Measurements from ENCODE around the gene G6PC3.
"Not testable (repeated sequence)": the region's sequence is repeated elsewhere in the genome, so short reads cannot be mapped to it uniquely, and the experiment has no call there.

G6PC3 gene, protein sequence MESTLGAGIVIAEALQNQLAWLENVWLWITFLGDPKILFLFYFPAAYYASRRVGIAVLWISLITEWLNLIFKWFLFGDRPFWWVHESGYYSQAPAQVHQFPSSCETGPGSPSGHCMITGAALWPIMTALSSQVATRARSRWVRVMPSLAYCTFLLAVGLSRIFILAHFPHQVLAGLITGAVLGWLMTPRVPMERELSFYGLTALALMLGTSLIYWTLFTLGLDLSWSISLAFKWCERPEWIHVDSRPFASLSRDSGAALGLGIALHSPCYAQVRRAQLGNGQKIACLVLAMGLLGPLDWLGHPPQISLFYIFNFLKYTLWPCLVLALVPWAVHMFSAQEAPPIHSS

DNA sequence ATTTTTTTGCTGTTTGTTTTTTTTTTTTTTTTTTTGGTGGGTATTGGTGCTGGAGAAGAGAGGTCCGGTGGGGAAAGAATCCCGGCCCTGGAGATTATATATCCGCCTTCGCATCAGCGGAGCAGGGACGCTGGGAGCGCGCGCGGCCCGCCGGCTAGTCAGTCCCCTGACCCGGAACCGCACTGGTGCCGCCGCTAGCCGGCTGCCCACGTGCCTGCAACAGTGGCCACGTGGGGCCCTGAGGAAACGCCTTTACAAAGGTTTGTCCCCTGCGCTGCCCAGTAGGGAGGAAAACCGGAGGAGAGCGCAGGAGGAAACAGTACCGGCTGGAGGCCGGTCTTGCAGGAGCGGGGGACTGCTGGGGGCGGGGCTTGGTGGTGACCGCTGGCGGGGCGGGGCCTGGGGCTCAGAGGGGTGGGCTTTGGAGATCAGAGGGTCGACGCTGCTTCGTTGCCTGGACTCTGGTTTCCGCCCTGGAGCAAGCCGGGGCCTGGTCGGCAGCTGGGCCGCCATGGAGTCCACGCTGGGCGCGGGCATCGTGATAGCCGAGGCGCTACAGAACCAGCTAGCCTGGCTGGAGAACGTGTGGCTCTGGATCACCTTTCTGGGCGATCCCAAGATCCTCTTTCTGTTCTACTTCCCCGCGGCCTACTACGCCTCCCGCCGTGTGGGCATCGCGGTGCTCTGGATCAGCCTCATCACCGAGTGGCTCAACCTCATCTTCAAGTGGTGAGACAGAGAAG is at the start of gene G6PC3:
Gene G6PC3 (plus strand): TSS at position 281 of the 743 bp plus-strand sequence. CDS start 231 bp downstream, at position 512.
- Histone ChIP-seq H3K4me3 (ENCODE audit: low read depth in 1 of 5, low read length in 5 of 5) (peak within 1 kb of the TSS; percentile 65 to 89 (median 89)), H3K4me1 (ENCODE audit: control insufficient read depth in 5 of 5, insufficient read depth in 5 of 5, low read length in 5 of 5) (peaks cover 5 to 39% (median 34%) of the 10 kb centered on the region in 5 donors)

DNA sequence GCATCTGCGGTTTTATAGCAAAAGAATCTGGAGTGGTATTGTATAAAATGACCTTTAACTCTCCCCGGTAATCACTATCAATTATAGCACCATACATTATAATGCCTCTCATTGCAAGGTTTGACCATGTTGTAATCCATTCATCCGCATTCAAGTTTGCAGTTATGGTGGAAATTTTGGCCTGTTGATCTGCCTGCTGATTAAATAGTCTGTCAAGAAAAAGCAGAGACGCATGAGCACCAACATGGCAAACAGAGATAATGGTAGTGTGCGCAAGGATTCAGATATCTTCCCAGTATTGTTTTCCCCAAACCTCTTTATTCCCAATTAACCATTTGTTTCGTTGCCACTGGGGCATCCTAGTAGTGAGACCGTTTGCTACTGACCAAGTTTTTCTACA is 49.3 kb upstream of the G6PC3 start:
- not testable (repeated sequence) for H3K27me3 ChIP-seq (ENCODE audit: control insufficient read depth in 5 of 5, insufficient read depth in 4 of 5, low read length in 5 of 5); H3K9me3 ChIP-seq (ENCODE audit: control insufficient read depth in 5 of 5, low read length in 5 of 5); H3K4me1 ChIP-seq (ENCODE audit: control insufficient read depth in 5 of 5, insufficient read depth in 5 of 5, low read length in 5 of 5); H3K9ac ChIP-seq (ENCODE audit: low read length in 5 of 5); H3K27ac ChIP-seq (ENCODE audit: low read depth, low read length); H3K4me3 ChIP-seq (ENCODE audit: low read depth in 1 of 5, low read length in 5 of 5)
- H3K36me3 ChIP-seq (ENCODE audit: control insufficient read depth in 5 of 5, insufficient read depth in 5 of 5, low read length in 5 of 5) = peaks cover 0 to 28% (median 12%) of the 10 kb centered on the region in 5 donors

More for the DNA sequence above, at the start of gene G6PC3:
- Histone ChIP-seq H3K9ac (ENCODE audit: low read length in 5 of 5) (peak within 1 kb of the TSS; percentile 68 to 89 (median 86)), H3K27me3 (ENCODE audit: control insufficient read depth in 5 of 5, insufficient read depth in 4 of 5, low read length in 5 of 5) (no peaks in the 10 kb centered on the region), H3K27ac (ENCODE audit: low read depth, low read length) (peak within 1 kb of the TSS; percentile 90), H3K9me3 (ENCODE audit: control insufficient read depth in 5 of 5, low read length in 5 of 5) (no peaks in the 10 kb centered on the region), H3K36me3 (ENCODE audit: control insufficient read depth in 5 of 5, insufficient read depth in 5 of 5, low read length in 5 of 5) (peaks cover 0 to 18% (median 18%) of the 10 kb centered on the region in 5 donors)

DNA sequence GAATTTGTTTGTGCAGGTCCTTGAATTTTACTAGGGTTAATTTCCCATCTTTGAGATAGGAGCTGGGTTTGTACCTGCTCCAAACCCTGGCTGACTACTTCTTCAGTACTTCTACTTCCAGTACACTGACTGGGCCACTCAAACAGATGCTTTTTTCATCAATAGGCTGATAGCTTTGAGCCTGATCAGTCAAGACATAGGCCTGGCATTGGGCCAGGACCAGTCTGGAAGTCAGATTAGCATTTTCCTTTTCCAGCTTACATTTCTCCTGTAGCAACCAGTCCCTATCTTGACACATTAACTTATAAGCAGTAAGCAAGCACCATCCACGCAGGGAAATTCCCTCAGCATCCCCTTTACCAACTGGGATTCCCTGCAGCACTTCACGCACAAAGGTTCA is 48.3 kb upstream of the G6PC3 start:
- H3K27me3 ChIP-seq (ENCODE audit: control insufficient read depth in 5 of 5, insufficient read depth in 4 of 5, low read length in 5 of 5) = no peaks in the 10 kb centered on the region
- no peak overlapping the region for H3K9ac ChIP-seq (ENCODE audit: low read length in 5 of 5)
- H3K4me3 ChIP-seq (ENCODE audit: low read depth in 1 of 5, low read length in 5 of 5) = no peak overlapping the region
- peaks cover 0 to 28% (median 12%) of the 10 kb centered on the region in 5 donors for H3K36me3 ChIP-seq (ENCODE audit: control insufficient read depth in 5 of 5, insufficient read depth in 5 of 5, low read length in 5 of 5)
- H3K27ac ChIP-seq (ENCODE audit: low read depth, low read length) = no peak overlapping the region
- H3K4me1 ChIP-seq (ENCODE audit: control insufficient read depth in 5 of 5, insufficient read depth in 5 of 5, low read length in 5 of 5) = no peaks in the 10 kb centered on the region
- H3K9me3 ChIP-seq (ENCODE audit: control insufficient read depth in 5 of 5, low read length in 5 of 5) = no peaks in the 10 kb centered on the region

DNA sequence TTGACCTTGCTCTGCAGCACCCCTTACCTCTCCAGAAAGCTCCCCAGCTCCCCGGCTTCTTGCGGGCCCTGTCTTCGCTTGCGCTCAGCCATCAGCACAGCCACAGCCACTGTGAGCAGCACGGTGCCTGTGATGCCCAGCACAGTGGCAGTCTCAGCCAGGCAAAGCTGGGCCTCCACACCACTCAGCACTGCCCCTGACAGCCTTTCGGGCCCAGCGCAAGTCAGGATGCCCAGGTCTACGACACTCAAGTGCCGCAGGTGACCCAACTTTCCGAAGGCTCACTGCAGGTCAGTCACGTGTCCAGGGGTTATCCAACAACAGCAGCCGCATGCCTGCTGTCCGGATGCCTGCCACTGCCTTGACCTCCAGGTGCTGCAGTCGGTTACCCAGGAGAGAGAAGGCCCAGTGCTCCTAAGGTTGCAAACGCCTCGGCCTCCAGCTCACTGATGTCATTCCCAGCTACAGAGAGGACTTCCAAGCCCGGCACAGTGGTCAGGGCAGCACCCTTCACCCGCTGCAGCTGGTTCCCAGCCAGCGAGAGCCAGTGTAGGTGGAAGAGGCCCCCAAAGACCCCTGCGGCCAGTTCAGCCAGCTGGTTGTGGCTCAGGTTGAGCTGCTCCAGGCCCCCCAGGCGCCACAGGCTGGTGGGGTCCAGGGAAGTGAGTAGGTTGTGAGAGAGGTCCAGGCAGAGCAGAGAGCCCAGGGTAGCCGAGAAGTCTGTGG is 46.8 kb upstream of the G6PC3 start:
- Histone ChIP-seq H3K4me3 (ENCODE audit: low read depth in 1 of 5, low read length in 5 of 5) (no peak overlapping the region), H3K9ac (ENCODE audit: low read length in 5 of 5) (no peak overlapping the region), H3K27ac (ENCODE audit: low read depth, low read length) (no peak overlapping the region), H3K4me1 (ENCODE audit: control insufficient read depth in 5 of 5, insufficient read depth in 5 of 5, low read length in 5 of 5) (no peaks in the 10 kb centered on the region), H3K27me3 (ENCODE audit: control insufficient read depth in 5 of 5, insufficient read depth in 4 of 5, low read length in 5 of 5) (no peaks in the 10 kb centered on the region), H3K9me3 (ENCODE audit: control insufficient read depth in 5 of 5, low read length in 5 of 5) (no peaks in the 10 kb centered on the region), H3K36me3 (ENCODE audit: control insufficient read depth in 5 of 5, insufficient read depth in 5 of 5, low read length in 5 of 5) (peaks cover 0 to 34% (median 18%) of the 10 kb centered on the region in 5 donors)

- Histone ChIP-seq H3K9me3 (ENCODE audit: control insufficient read depth in 5 of 5, low read length in 5 of 5) (no peaks in the 10 kb centered on the region), H3K27me3 (ENCODE audit: control insufficient read depth in 5 of 5, insufficient read depth in 4 of 5, low read length in 5 of 5) (no peaks in the 10 kb centered on the region), H3K4me1 (ENCODE audit: control insufficient read depth in 5 of 5, insufficient read depth in 5 of 5, low read length in 5 of 5) (no peaks in the 10 kb centered on the region), H3K9ac (ENCODE audit: low read length in 5 of 5) (no peak overlapping the region), H3K4me3 (ENCODE audit: low read depth in 1 of 5, low read length in 5 of 5) (no peak overlapping the region), H3K27ac (ENCODE audit: low read depth, low read length) (no peak overlapping the region), H3K36me3 (ENCODE audit: control insufficient read depth in 5 of 5, insufficient read depth in 5 of 5, low read length in 5 of 5) (peaks cover 0 to 38% (median 23%) of the 10 kb centered on the region in 5 donors)
Measured at GRCh38 chr17:44024271-44024663, 46.3 kb upstream of the G6PC3 start.

- H3K27ac ChIP-seq (ENCODE audit: low read depth, low read length) = no peak overlapping the region
- no peaks in the 10 kb centered on the region for H3K9me3 ChIP-seq (ENCODE audit: control insufficient read depth in 5 of 5, low read length in 5 of 5)
- H3K27me3 ChIP-seq (ENCODE audit: control insufficient read depth in 5 of 5, insufficient read depth in 4 of 5, low read length in 5 of 5) = no peaks in the 10 kb centered on the region
- H3K9ac ChIP-seq (ENCODE audit: low read length in 5 of 5) = no peak overlapping the region
- H3K4me3 ChIP-seq (ENCODE audit: low read depth in 1 of 5, low read length in 5 of 5) = no peak overlapping the region
- peaks cover 0 to 40% (median 24%) of the 10 kb centered on the region in 5 donors for H3K36me3 ChIP-seq (ENCODE audit: control insufficient read depth in 5 of 5, insufficient read depth in 5 of 5, low read length in 5 of 5)
- H3K4me1 ChIP-seq (ENCODE audit: control insufficient read depth in 5 of 5, insufficient read depth in 5 of 5, low read length in 5 of 5) = no peaks in the 10 kb centered on the region
Measured at GRCh38 chr17:44024853-44025252, 45.7 kb upstream of the G6PC3 start.

GRCh38 chr17:44029736-44030135 is 40.8 kb upstream of the G6PC3 start:
- Histone ChIP-seq H3K9ac (ENCODE audit: low read length in 5 of 5) (no peak overlapping the region), H3K9me3 (ENCODE audit: control insufficient read depth in 5 of 5, low read length in 5 of 5) (no peaks in the 10 kb centered on the region), H3K4me1 (ENCODE audit: control insufficient read depth in 5 of 5, insufficient read depth in 5 of 5, low read length in 5 of 5) (no peaks in the 10 kb centered on the region), H3K27ac (ENCODE audit: low read depth, low read length) (no peak overlapping the region), H3K4me3 (ENCODE audit: low read depth in 1 of 5, low read length in 5 of 5) (no peak overlapping the region), H3K27me3 (ENCODE audit: control insufficient read depth in 5 of 5, insufficient read depth in 4 of 5, low read length in 5 of 5) (no peaks in the 10 kb centered on the region), H3K36me3 (ENCODE audit: control insufficient read depth in 5 of 5, insufficient read depth in 5 of 5, low read length in 5 of 5) (peaks cover 7 to 49% (median 34%) of the 10 kb centered on the region in 5 donors)

DNA sequence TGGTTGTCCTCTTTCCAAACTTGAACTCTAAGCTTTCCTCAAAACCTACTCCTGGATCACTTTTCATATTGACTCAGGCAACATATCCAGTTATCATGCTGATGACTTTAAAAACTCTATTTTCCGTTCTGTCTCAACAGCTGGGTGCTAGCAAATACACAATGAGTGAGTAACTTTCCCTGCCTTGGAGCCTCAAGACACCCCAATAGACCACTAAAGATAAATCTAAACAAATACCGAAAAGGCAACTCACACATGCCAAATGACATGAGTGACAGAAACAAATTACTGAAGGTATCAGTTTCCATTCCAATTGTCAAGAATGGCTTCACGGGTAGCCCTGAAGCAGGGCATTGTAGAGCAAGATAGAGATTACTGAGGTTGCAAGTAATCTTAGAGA is 40.1 kb upstream of the G6PC3 start:
- no peaks in the 10 kb centered on the region for H3K27me3 ChIP-seq (ENCODE audit: control insufficient read depth in 5 of 5, insufficient read depth in 4 of 5, low read length in 5 of 5)
- H3K9me3 ChIP-seq (ENCODE audit: control insufficient read depth in 5 of 5, low read length in 5 of 5) = no peaks in the 10 kb centered on the region
- no peaks in the 10 kb centered on the region for H3K4me1 ChIP-seq (ENCODE audit: control insufficient read depth in 5 of 5, insufficient read depth in 5 of 5, low read length in 5 of 5)
- no peak overlapping the region for H3K4me3 ChIP-seq (ENCODE audit: low read depth in 1 of 5, low read length in 5 of 5)
- H3K36me3 ChIP-seq (ENCODE audit: control insufficient read depth in 5 of 5, insufficient read depth in 5 of 5, low read length in 5 of 5) = peaks cover 7 to 47% (median 34%) of the 10 kb centered on the region in 5 donors
- no peak overlapping the region for H3K9ac ChIP-seq (ENCODE audit: low read length in 5 of 5)
- no peak overlapping the region for H3K27ac ChIP-seq (ENCODE audit: low read depth, low read length)

GRCh38 chr17:44033861-44034408 is 36.6 kb upstream of the G6PC3 start:
- Histone ChIP-seq H3K4me1 (ENCODE audit: control insufficient read depth in 5 of 5, insufficient read depth in 5 of 5, low read length in 5 of 5) (peaks cover 0 to 8% (median 4%) of the 10 kb centered on the region in 5 donors), H3K27ac (ENCODE audit: low read depth, low read length) (no peak overlapping the region), H3K36me3 (ENCODE audit: control insufficient read depth in 5 of 5, insufficient read depth in 5 of 5, low read length in 5 of 5) (peaks cover 7 to 61% (median 55%) of the 10 kb centered on the region in 5 donors), H3K4me3 (ENCODE audit: low read depth in 1 of 5, low read length in 5 of 5) (no peak overlapping the region), H3K9me3 (ENCODE audit: control insufficient read depth in 5 of 5, low read length in 5 of 5) (no peaks in the 10 kb centered on the region), H3K27me3 (ENCODE audit: control insufficient read depth in 5 of 5, insufficient read depth in 4 of 5, low read length in 5 of 5) (no peaks in the 10 kb centered on the region), H3K9ac (ENCODE audit: low read length in 5 of 5) (no peak overlapping the region)

All from subcutaneous abdominal adipose tissue (tissue), 5 donors.